ENCODE data around the gene PADI3.
"Not testable (repeated sequence)": the region's sequence is repeated elsewhere in the genome, so short reads cannot be mapped to it uniquely, and the experiment has no call there.

Gene PADI3

GRCh38 chr1:17227358-17227915 lies 21.5 kb upstream of the PADI3 start:
- no peaks in the 10 kb centered on the region for H3K36me3 Mint-ChIP-seq (ENCODE audit: low read depth)
- no peak overlapping the region for H3K4me3 Mint-ChIP-seq
- H3K4me1 Mint-ChIP-seq (ENCODE audit: low read depth) = no peaks in the 10 kb centered on the region
- DNase-seq = no peak
- H3K27me3 Mint-ChIP-seq = peaks cover 3% of the 10 kb centered on the region
- H3K27ac Mint-ChIP-seq = peak overlapping the region; percentile 44
- H3K9me3 Mint-ChIP-seq = no peaks in the 10 kb centered on the region

GRCh38 chr1:17228619-17229018 lies 20.3 kb upstream of the PADI3 start:
- H3K36me3 Mint-ChIP-seq (ENCODE audit: low read depth) = no peaks in the 10 kb centered on the region
- no peaks in the 10 kb centered on the region for H3K27me3 Mint-ChIP-seq
- no peaks in the 10 kb centered on the region for H3K9me3 Mint-ChIP-seq
- no peaks in the 10 kb centered on the region for H3K4me1 Mint-ChIP-seq (ENCODE audit: low read depth)
- H3K27ac Mint-ChIP-seq = no peak overlapping the region
- H3K4me3 Mint-ChIP-seq = no peak overlapping the region
- no peak for DNase-seq

- Mint-ChIP-seq H3K27ac (no peak overlapping the region), H3K9me3 (no peaks in the 10 kb centered on the region), H3K36me3 (ENCODE audit: low read depth) (no peaks in the 10 kb centered on the region), H3K4me3 (no peak overlapping the region), H3K4me1 (ENCODE audit: low read depth) (no peaks in the 10 kb centered on the region), H3K27me3 (no peaks in the 10 kb centered on the region)
- no peak for DNase-seq
Observed at GRCh38 chr1:17229379-17229778, 19.5 kb upstream of the PADI3 start.

- no peak for DNase-seq
- no peak overlapping the region for H3K27ac Mint-ChIP-seq
- no peaks in the 10 kb centered on the region for H3K9me3 Mint-ChIP-seq
- no peaks in the 10 kb centered on the region for H3K36me3 Mint-ChIP-seq (ENCODE audit: low read depth)
- no peaks in the 10 kb centered on the region for H3K27me3 Mint-ChIP-seq
- H3K4me1 Mint-ChIP-seq (ENCODE audit: low read depth) = no peaks in the 10 kb centered on the region
- no peak overlapping the region for H3K4me3 Mint-ChIP-seq
Observed at GRCh38 chr1:17230106-17230505, 18.8 kb upstream of the PADI3 start.

- no peak overlapping the region for H3K4me3 Mint-ChIP-seq
- H3K36me3 Mint-ChIP-seq (ENCODE audit: low read depth) = no peaks in the 10 kb centered on the region
- H3K9me3 Mint-ChIP-seq = no peaks in the 10 kb centered on the region
- H3K27ac Mint-ChIP-seq = no peak overlapping the region
- H3K4me1 Mint-ChIP-seq (ENCODE audit: low read depth) = no peaks in the 10 kb centered on the region
- peaks cover 2% of the 10 kb centered on the region for H3K27me3 Mint-ChIP-seq
- no peak for DNase-seq
Observed at GRCh38 chr1:17230671-17231310, 18.1 kb upstream of the PADI3 start.

GRCh38 chr1:17232759-17233661 lies 15.9 kb upstream of the PADI3 start:
- no peak overlapping the region for H3K27ac Mint-ChIP-seq
- no peaks in the 10 kb centered on the region for H3K4me1 Mint-ChIP-seq (ENCODE audit: low read depth)
- H3K9me3 Mint-ChIP-seq = no peaks in the 10 kb centered on the region
- peaks cover 2% of the 10 kb centered on the region for H3K27me3 Mint-ChIP-seq
- no peak for DNase-seq
- H3K36me3 Mint-ChIP-seq (ENCODE audit: low read depth) = no peaks in the 10 kb centered on the region
- no peak overlapping the region for H3K4me3 Mint-ChIP-seq

- H3K36me3 Mint-ChIP-seq (ENCODE audit: low read depth) = no peaks in the 10 kb centered on the region
- H3K27ac Mint-ChIP-seq = no peak overlapping the region
- H3K9me3 Mint-ChIP-seq = no peaks in the 10 kb centered on the region
- DNase-seq = no peak
- no peak overlapping the region for H3K4me3 Mint-ChIP-seq
- peaks cover 2% of the 10 kb centered on the region for H3K27me3 Mint-ChIP-seq
- no peaks in the 10 kb centered on the region for H3K4me1 Mint-ChIP-seq (ENCODE audit: low read depth)
Observed at GRCh38 chr1:17233675-17234320, 15.1 kb upstream of the PADI3 start.

- no peaks in the 10 kb centered on the region for H3K9me3 Mint-ChIP-seq
- H3K4me1 Mint-ChIP-seq (ENCODE audit: low read depth) = no peaks in the 10 kb centered on the region
Observed at GRCh38 chr1:17234405-17234804, 14.5 kb upstream of the PADI3 start.

GRCh38 chr1:17235135-17235885 lies 13.6 kb upstream of the PADI3 start:
- Mint-ChIP-seq H3K27me3 (peaks cover 2% of the 10 kb centered on the region), H3K27ac (no peak overlapping the region), H3K4me3 (no peak overlapping the region)

More at GRCh38 chr1:17234405-17234804, 14.5 kb upstream of the PADI3 start:
- Mint-ChIP-seq H3K27me3 (peaks cover 2% of the 10 kb centered on the region), H3K4me3 (no peak overlapping the region), H3K36me3 (ENCODE audit: low read depth) (no peaks in the 10 kb centered on the region), H3K27ac (no peak overlapping the region)
- DNase-seq = no peak

GRCh38 chr1:17236779-17237560 lies 11.9 kb upstream of the PADI3 start:
- Mint-ChIP-seq H3K4me3 (no peak overlapping the region), H3K27ac (no peak overlapping the region), H3K27me3 (peaks cover 5% of the 10 kb centered on the region), H3K4me1 (ENCODE audit: low read depth) (no peaks in the 10 kb centered on the region), H3K9me3 (no peaks in the 10 kb centered on the region), H3K36me3 (ENCODE audit: low read depth) (no peaks in the 10 kb centered on the region)
- peak; percentile 92 for DNase-seq

More at GRCh38 chr1:17235135-17235885, 13.6 kb upstream of the PADI3 start:
- no peaks in the 10 kb centered on the region for H3K4me1 Mint-ChIP-seq (ENCODE audit: low read depth)
- H3K9me3 Mint-ChIP-seq = no peaks in the 10 kb centered on the region
- no peak for DNase-seq
- no peaks in the 10 kb centered on the region for H3K36me3 Mint-ChIP-seq (ENCODE audit: low read depth)

- no peaks in the 10 kb centered on the region for H3K36me3 Mint-ChIP-seq (ENCODE audit: low read depth)
- H3K4me3 Mint-ChIP-seq = no peak overlapping the region
- DNase-seq = no peak
- H3K27me3 Mint-ChIP-seq = peaks cover 5% of the 10 kb centered on the region
- H3K27ac Mint-ChIP-seq = no peak overlapping the region
- H3K4me1 Mint-ChIP-seq (ENCODE audit: low read depth) = no peaks in the 10 kb centered on the region
- H3K9me3 Mint-ChIP-seq = no peaks in the 10 kb centered on the region
Observed at GRCh38 chr1:17237561-17237903, 11.4 kb upstream of the PADI3 start.

GRCh38 chr1:17239420-17239819 lies 9.5 kb upstream of the PADI3 start:
- no peaks in the 10 kb centered on the region for H3K9me3 Mint-ChIP-seq
- peaks cover 5% of the 10 kb centered on the region for H3K27me3 Mint-ChIP-seq
- no peak for DNase-seq
- no peaks in the 10 kb centered on the region for H3K4me1 Mint-ChIP-seq (ENCODE audit: low read depth)
- H3K4me3 Mint-ChIP-seq = no peak overlapping the region
- no peak overlapping the region for H3K27ac Mint-ChIP-seq
- H3K36me3 Mint-ChIP-seq (ENCODE audit: low read depth) = no peaks in the 10 kb centered on the region

GRCh38 chr1:17241011-17241779 lies 7.7 kb upstream of the PADI3 start:
- DNase-seq; H3K27me3 Mint-ChIP-seq; H3K9me3 Mint-ChIP-seq; H3K4me3 Mint-ChIP-seq; H3K36me3 Mint-ChIP-seq (ENCODE audit: low read depth); H3K27ac Mint-ChIP-seq; H3K4me1 Mint-ChIP-seq (ENCODE audit: low read depth): not testable (repeated sequence)
